ENCODE data around the gene CFAP54. TPM values are rescaled to one million over a fixed set of nuclear protein-coding genes. Genes with fewer than 3 reads are reported as not detected.

The CFAP54 gene
- polyA plus RNA-seq, 3 donors: not detected

DNA sequence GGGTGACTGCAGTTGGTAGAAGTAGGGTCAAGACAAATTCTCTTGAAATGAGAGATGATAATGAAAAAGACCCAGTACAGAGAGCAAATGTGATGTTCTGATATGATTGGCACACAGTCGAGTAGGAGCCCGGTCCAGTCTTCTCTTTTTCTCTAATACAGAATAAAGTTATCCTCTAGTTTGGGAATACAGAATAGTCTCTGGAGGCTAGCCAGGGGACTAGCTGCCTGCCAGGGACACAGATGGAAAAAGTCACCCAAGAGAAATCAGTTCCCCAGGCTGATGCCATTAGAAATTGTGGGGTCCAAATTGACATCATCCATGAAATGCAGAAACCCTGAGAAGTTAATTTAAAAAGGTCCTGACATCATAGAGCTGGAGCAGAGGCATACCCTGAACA, 240.5 kb downstream of the CFAP54 start:
- intact Hi-C loops (cut with micrococcal nuclease): no loop called here
- Histone ChIP-seq H3K4me1 (ENCODE audit: control insufficient read depth in 1 of 2, insufficient read depth in 2 of 2, low read length in 2 of 2) (no peaks in the 10 kb centered on the region), H3K79me2 (ENCODE audit: insufficient read depth, low read length) (no peaks in the 10 kb centered on the region), H3K36me3 (replicated peaks in 1 of 2; ENCODE audit: control insufficient read depth in 1 of 2, insufficient read depth in 2 of 2, low read length in 2 of 2) (no peaks in the 10 kb centered on the region), H4K20me1 (ENCODE audit: insufficient read depth, low read length) (no peaks in the 10 kb centered on the region), H3K27me3 (ENCODE audit: control insufficient read depth in 2 of 2, insufficient read depth in 2 of 2, low read length in 2 of 2) (no peaks in the 10 kb centered on the region), H3K4me2 (replicated peaks; ENCODE audit: extremely low read depth, low read length, poor library complexity, severe bottlenecking) (no peak overlapping the region), H3K9me3 (replicated peaks in 1 of 2; ENCODE audit: control insufficient read depth in 1 of 2, insufficient read depth in 1 of 2, low read length in 2 of 2) (no peaks in the 10 kb centered on the region), H2AFZ (ENCODE audit: insufficient read depth, low read depth, low read length, poor library complexity, severe bottlenecking) (no peak overlapping the region), H3K4me3 (replicated peaks in 1 of 3; ENCODE audit: low read depth in 2 of 3, low read length in 3 of 3) (no peak overlapping the region), H3K9ac (ENCODE audit: insufficient read depth, low read length, poor library complexity, severe bottlenecking) (no peak overlapping the region), H3K27ac (ENCODE audit: low read depth in 1 of 2, low read length in 2 of 2) (no peak overlapping the region)
- H3K9me3 Mint-ChIP-seq: peaks cover 0 to 6% (median 1%) of the 10 kb centered on the region in 7 donors
- H3K4me1 Mint-ChIP-seq: no peaks in the 10 kb centered on the region
- no peaks in the 10 kb centered on the region for H3K27me3 Mint-ChIP-seq (ENCODE audit: low read depth in 3 of 3)
- no CpG with 5 or more reads among the region's 2 CpGs for whole genome bisulfite sequencing (ENCODE audit: insufficient coverage)
- no peak overlapping the region for H3K4me3 Mint-ChIP-seq
- no peak for DNase-seq
- TF ChIP-seq, protein P1, sequence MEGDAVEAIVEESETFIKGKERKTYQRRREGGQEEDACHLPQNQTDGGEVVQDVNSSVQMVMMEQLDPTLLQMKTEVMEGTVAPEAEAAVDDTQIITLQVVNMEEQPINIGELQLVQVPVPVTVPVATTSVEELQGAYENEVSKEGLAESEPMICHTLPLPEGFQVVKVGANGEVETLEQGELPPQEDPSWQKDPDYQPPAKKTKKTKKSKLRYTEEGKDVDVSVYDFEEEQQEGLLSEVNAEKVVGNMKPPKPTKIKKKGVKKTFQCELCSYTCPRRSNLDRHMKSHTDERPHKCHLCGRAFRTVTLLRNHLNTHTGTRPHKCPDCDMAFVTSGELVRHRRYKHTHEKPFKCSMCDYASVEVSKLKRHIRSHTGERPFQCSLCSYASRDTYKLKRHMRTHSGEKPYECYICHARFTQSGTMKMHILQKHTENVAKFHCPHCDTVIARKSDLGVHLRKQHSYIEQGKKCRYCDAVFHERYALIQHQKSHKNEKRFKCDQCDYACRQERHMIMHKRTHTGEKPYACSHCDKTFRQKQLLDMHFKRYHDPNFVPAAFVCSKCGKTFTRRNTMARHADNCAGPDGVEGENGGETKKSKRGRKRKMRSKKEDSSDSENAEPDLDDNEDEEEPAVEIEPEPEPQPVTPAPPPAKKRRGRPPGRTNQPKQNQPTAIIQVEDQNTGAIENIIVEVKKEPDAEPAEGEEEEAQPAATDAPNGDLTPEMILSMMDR (IDR thresholded peaks at IDR 0.05): no peak
- no peaks in the 10 kb centered on the region for H3K36me3 Mint-ChIP-seq
- no peak overlapping the region for H3K27ac Mint-ChIP-seq

GRCh38 chr12:96743606-96744005, 254.2 kb downstream of the CFAP54 start:
- Mint-ChIP-seq H3K36me3 (no peaks in the 10 kb centered on the region), H3K4me3 (no peak overlapping the region), H3K27me3 (ENCODE audit: low read depth in 3 of 3) (peaks cover 2% of the 10 kb centered on the region in 3 donors), H3K4me1 (no peaks in the 10 kb centered on the region), H3K27ac (no peak overlapping the region), H3K9me3 (peaks cover 0 to 3% (median 0%) of the 10 kb centered on the region in 7 donors)
- no peak overlapping the region for H2AFZ ChIP-seq (ENCODE audit: insufficient read depth, low read depth, low read length, poor library complexity, severe bottlenecking)
- no peak for DNase-seq
- H3K4me3 ChIP-seq (replicated peaks in 1 of 3; ENCODE audit: low read depth in 2 of 3, low read length in 3 of 3): no peak overlapping the region
- no peaks in the 10 kb centered on the region for H3K79me2 ChIP-seq (ENCODE audit: insufficient read depth, low read length)
- H3K27me3 ChIP-seq (ENCODE audit: control insufficient read depth in 2 of 2, insufficient read depth in 2 of 2, low read length in 2 of 2): no peaks in the 10 kb centered on the region
- no peak overlapping the region for H3K9ac ChIP-seq (ENCODE audit: insufficient read depth, low read length, poor library complexity, severe bottlenecking)
- H3K4me1 ChIP-seq (ENCODE audit: control insufficient read depth in 1 of 2, insufficient read depth in 2 of 2, low read length in 2 of 2): no peaks in the 10 kb centered on the region
- H4K20me1 ChIP-seq (ENCODE audit: insufficient read depth, low read length): no peaks in the 10 kb centered on the region
- H3K36me3 ChIP-seq (replicated peaks in 1 of 2; ENCODE audit: control insufficient read depth in 1 of 2, insufficient read depth in 2 of 2, low read length in 2 of 2): no peaks in the 10 kb centered on the region
- intact Hi-C loops (cut with micrococcal nuclease): no loop called here
- TF ChIP-seq, protein P1 (IDR thresholded peaks at IDR 0.05): no peak
- no peak overlapping the region for H3K4me2 ChIP-seq (replicated peaks; ENCODE audit: extremely low read depth, low read length, poor library complexity, severe bottlenecking)
- H3K9me3 ChIP-seq (replicated peaks in 1 of 2; ENCODE audit: control insufficient read depth in 1 of 2, insufficient read depth in 1 of 2, low read length in 2 of 2): no peaks in the 10 kb centered on the region
- WGBS (ENCODE audit: insufficient coverage): no CpG with 5 or more reads among the region's 4 CpGs
- H3K27ac ChIP-seq (ENCODE audit: low read depth in 1 of 2, low read length in 2 of 2): no peak overlapping the region

Measured in CD14-positive monocyte (primary cell).